Measurements from ENCODE around the gene DERL2.
A peak's percentile ranks its signal among the peaks of the same experiment; 100 is the strongest.

DNA sequence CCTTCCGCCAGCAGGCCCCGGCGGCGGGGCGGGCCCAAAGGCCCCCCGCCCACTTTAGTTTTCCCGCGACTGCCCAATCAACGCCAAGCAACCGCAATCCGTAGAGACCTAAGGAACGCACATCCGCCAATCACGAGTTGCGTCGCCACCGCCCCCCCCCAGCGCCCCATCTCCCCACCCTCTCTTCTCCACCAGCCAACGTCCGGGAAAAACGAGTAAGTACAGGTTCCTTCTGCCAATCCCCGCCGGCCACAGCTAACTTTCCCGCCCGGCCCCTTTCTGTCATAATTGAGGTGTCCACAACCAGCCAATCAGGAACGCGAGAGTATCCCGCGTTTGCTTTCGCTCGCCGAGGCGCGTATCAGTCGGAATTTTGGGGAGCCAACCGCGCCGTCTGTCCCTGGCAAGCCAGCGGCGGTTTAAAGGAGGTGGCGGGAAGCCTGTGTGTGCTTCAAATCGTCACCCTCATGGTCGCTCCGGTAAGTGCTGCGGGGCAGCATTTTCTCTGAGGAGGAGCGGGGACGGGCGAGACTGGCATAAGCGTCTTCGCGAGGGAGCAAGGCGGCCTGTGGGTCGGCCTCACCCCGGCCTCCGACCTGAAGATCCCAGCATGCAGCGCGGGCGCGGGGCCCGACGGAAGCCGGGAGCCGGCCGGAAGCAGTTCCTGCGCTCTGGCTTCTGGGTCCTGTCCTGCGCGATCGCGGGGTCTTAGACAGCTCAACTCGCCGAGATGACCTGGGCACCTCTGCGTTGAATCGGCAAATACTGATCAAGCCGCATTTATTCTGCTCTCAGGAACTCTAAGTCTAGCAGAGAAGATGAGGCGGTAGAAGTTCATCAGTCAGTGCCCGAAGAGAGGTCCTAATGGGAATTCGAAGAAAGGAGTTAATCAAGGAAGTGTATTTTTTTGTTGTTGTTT lies 487 bp upstream of the DERL2 start, which contains the start of gene MIS12:
- TF ChIP-seq CTCF (IDR thresholded peaks at IDR 0.05) (no peak), POLR2A (IDR thresholded peaks at IDR 0.05) (peak in 1 of 2 donors; percentile 81)

Data from thyroid gland (tissue), 4 donors.